T-helper 1 cell (primary cell): ENCODE measurements around the gene RAB40AL.
A peak's percentile ranks its signal among the peaks of the same experiment; 100 is the strongest.

Source experiments
- DNase-seq, 5 donors: peaks; one replicate each; pipeline ENCODE4 v3.0.0-alpha.2; 2012 to 2020

RAB40AL gene

GRCh38 chrX:102983205-102983604, 46.1 kb downstream of the RAB40AL start:
- no peak for DNase-seq

- DNase-seq, result peak in 1 of 5 donors; percentile 69
Measured at GRCh38 chrX:102985192-102985591, 48.1 kb downstream of the RAB40AL start.
